Skin epidermis (tissue), 12 donors: ENCODE results near the gene SPRYD4.
A peak's percentile ranks its signal among the peaks of the same experiment; 100 is the strongest.
"Not testable (repeated sequence)": the region's sequence is repeated elsewhere in the genome, so short reads cannot be mapped to it uniquely, and the experiment has no call there.

Experiments
- H3K27ac ChIP-seq, 21 experiments: fragments of 200-600 bp; sonication (generic) in 11 of 21; one replicate each; pipeline ENCODE4 v1.5.0; 2020; ENCODE audit warnings: mild to moderate bottlenecking in 3 of 21, inconsistent platforms in 2 of 21, moderate library complexity in 2 of 21
- H3K4me3 ChIP-seq, 7 experiments: fragments of 200-600 bp; sonication (generic) in 2 of 7; one replicate each; pipeline ENCODE4 v1.5.0; 2020; ENCODE audit warnings: inconsistent platforms in 2 of 7, mild to moderate bottlenecking in 2 of 7, moderate library complexity in 1 of 7

SPRYD4 gene

DNA sequence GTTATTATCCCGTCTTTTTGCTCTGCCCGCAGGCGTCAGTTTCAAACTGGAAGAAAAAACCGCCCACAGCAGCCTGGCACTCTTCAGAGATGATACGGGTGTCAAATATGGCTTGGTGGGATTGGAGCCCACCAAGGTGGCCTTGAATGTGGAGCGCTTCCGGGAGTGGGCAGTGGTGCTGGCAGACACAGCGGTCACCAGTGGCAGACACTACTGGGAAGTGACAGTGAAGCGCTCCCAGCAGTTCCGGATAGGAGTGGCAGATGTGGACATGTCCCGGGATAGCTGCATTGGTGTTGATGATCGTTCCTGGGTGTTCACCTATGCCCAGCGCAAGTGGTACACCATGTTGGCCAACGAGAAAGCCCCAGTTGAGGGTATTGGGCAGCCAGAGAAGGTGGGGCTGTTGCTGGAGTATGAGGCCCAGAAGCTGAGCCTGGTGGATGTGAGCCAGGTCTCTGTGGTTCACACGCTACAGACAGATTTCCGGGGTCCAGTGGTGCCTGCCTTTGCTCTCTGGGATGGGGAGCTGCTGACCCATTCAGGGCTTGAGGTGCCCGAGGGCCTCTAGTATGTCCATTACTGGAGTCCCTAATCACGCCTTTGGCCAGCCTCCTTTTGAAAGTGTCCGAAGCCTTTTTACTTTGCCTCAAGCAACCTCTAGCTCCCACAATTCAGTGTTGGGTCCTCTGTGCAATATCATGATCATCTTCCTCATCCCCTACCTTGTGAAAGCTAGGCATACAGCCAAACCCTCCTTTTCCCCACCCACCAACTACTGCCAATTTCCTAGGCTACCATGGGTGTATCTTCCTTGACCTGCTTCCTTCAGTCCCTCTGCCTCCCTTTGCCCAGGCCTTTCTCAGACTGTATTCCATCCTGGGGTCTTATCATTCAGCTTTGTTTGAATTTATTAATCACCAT, 891 bp downstream of the SPRYD4 start:
- H3K27ac ChIP-seq, result peak overlapping the region; percentile 68 to 97 (median 88)
- H3K4me3 ChIP-seq, result peak overlapping the region; percentile 54 to 91 (median 80)

DNA sequence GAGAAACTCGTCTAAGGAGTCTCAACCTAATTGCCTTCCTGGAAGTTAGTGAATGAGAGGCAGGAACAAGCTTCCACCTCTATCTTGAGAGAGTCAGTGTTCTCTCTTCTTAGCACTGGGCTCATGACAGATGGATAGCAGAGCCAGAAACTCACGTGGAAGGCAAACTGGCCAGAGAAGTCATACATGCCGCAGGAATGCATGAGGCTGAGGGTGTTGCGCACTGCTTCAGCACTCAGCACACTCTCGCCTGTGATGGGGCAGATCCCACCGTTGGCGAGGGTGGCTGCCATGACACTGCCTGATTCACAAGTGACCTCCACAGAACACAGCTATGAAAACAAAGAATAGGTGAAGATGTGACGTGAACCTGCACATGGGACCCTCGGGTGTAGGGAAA, 6.0 kb downstream of the SPRYD4 start:
- no peak overlapping the region for H3K27ac ChIP-seq
- H3K4me3 ChIP-seq, result no peak overlapping the region

DNA sequence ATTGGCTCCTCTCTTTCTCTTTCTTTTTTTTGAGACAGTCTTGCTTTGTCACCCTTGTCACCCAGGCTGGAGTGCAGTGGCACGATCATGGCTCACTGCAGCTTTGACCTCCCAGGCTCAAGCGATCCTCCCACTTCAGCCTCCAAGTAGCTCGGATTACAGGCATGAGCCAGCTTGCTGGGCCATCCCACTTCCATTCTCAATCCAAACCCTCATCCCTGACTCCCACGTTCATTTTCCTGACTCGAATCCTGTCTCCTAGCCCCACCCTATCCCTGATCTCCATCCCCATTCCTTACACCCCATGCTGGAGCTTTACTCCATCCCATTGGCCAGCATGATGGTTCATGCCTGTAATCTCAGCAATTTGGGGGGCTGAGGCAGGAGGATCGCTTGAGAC, 7.8 kb downstream of the SPRYD4 start:
- H3K27ac ChIP-seq, result no peak overlapping the region
- H3K4me3 ChIP-seq, result no peak overlapping the region

DNA sequence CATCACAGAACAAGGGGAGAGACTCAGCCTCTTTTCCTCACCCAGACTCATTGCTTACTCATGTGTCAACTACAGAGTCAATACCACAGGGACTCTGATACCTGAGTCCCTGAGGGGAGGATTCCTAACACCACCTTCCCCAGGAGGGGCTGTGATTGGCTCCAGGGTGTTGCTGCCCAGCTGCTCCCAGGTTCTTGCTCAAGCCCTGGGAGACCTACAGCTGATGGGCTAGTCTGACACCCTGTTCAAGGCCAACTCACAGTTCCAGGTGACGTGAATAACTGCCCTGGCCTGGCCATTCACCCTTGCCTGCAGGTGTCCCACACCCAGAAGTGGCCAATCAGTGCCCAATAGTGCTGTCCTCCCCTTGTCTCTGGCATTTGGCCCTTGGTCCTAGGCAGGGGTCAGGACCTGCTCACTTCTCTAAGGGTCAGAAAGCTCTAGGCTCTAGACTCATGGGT, 8.6 kb downstream of the SPRYD4 start:
- Histone ChIP-seq H3K4me3 (no peak overlapping the region), H3K27ac (no peak overlapping the region)

DNA sequence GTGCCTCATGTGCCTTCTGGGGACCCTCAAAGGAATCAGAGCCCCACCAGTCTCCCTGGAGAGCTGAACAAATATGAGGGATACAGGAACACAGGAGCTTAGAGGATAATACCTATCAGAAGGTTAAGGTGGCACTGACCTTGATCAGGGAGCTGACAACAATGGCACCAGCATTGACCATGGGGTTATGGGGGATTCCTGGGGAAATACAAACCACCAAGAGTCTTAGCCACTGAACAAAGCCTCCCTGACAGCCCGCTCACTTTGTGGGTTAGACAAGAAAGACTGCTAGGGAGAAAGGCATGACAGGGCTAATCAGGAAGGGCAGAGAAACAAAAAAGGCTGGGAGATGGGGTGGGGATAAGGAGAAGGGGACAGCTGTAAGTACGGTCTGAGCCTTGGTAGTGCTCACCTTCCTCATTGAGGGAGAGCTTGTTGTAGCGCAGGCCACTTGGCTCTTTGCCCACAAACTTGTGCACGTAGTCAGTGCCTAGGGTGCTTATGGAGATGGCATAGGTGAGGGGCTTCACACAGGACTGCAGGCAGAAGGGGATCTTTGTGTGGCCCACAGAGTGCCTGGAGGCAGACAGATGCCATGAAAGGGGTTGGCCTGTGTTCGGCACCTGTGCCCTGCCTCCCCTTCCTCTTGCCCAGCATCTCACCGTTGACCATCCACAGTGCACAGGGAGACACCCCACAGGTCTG, 9.3 kb downstream of the SPRYD4 start:
- Histone ChIP-seq H3K27ac (no peak overlapping the region), H3K4me3 (no peak overlapping the region)

DNA sequence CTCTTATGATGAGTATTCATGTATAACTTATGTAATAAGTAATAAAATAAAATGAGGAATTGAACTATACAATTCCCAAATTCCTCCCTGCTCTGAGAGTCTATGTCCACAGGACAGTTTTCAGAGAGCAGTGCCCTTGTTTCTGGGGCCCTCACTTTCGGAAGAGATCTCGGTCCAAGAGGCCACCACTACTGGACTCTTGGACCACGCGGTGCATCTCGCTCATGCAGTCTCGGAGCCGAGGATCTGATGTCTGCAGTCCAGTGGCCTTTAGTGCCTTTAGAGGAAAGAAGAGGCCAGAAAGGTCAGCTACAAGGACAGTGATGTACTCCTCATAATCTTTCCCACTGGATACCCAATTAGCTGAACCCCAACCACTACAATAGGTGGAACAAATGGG, 11.2 kb downstream of the SPRYD4 start:
- H3K4me3 ChIP-seq, result no peak overlapping the region
- H3K27ac ChIP-seq, result no peak overlapping the region

DNA sequence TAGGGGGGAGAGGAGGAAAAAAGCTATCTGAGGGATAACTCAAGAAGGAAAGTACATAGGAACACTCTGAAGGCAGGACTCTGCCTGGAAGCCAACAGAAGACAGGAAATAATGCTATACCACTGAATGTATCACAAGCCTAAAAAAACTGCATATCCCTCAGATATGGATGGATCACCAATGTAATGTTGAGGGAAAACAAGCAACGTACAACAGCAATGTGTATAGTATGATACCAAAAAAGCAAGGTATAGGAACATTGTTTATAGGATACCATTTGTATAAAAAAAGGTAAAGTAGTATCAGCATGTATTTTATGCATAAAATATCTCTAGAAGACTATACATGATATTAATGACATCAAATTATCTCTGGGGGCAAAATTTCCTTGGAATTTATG, 16.2 kb downstream of the SPRYD4 start:
- H3K4me3 ChIP-seq, result no peak overlapping the region
- H3K27ac ChIP-seq, result no peak overlapping the region

DNA sequence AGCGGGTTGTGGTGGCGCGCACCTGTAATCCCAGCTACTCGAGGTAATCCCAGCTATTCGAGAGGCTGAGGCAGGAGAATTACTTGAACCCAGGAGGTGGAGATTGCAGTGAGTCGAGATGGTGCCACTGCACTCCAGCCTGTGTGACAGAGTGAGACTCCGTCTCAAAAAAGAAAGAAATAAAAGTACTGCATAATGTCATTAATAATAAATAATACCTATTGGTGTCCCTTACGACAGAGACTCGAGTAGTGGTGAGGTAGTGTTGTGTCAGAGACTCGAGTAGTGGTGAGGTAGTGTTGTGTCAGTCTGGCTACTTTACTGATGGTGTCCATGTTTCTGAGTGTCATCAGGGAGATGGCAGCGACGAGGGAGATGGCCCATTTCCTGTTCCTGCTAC, 18.3 kb downstream of the SPRYD4 start:
- no peak overlapping the region for H3K4me3 ChIP-seq
- H3K27ac ChIP-seq, result no peak overlapping the region

DNA sequence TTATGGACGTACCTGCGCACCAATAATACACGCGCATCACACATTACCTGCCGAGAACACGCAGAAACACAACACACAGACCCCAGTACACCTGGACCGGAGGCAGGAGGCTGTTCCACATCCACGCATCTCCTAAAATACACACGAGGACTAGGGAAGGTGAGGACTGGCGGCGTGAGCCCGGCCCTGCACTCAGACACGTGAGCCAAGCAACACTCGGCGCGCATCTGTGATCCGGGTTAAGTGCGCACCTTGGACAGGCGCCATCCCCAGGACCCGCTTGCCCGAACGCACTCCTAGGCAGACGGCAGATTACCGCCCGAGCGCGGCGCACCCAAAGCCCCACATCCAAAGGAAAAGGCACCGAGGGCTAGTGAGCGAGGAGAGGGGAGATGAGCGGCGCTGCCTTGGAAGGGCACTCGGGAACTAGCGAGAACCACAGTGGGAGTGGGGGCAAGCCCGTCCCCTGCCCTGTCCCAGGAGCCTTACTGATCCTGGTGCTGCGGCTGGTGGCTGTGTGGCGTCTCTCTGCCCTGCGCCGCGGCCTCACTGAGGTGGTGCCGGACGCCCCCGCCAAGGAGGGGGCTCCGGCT, 19.2 kb downstream of the SPRYD4 start:
- H3K27ac ChIP-seq, result peak overlapping the region in 7 of 21 experiments; percentile 6 to 48 (median 29)
- H3K4me3 ChIP-seq, result peak overlapping the region; percentile 37 to 71 (median 50)

DNA sequence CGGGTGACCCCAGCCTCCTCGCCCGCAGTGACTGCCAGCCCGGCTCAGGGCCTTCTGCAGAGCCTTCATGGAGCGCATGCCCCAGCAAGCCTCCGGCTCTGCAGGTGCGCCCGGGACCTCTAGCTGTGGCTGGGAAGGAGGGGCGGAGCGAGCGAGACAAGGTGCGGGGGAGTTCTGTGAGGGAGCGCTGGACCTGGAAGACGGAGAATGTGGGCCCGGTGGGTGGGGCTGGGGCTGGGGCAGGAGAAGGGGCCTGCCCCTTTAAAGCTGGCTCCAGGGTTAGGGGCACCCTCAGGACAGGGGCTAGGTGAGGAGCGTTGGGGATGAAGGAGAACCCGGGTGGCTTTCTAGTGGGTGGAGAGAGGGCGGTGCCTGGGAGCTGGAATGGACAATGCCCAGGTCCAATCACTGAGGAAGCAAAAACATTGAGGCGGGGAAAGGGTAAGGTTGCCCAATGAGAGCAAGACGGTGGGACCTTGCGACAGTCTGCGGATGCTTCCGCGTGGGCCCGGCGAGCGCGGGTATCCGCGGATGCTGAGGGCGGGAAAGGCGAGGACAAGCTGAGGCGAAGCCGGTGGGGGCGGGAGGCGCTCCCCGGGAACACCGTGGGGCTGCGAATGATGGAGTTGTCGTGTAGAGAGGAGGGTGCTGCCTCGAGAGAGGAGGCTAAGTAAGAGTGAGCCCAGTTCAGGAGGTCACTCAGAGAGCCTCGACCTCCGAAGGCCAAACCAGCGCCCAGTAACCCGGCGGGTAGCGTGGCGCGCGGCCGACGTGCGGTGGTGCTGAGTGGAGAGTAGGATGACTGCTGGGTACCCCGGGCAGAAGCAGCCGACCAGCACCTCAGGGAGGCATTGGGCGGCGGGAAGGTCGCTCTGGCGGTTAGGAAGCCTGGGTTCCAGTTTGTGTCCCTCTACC, 19.9 kb downstream of the SPRYD4 start, which contains the start of gene GLS2:
GLS2 (minus strand) TSS at position 121 of the 915 bp plus-strand sequence; CDS start at position 78, 43 bp downstream.
- H3K4me3 ChIP-seq, result peak within 1 kb of the TSS; percentile 37 to 71 (median 50)
- peak within 1 kb of the TSS in 7 of 21 experiments; percentile 6 to 48 (median 29) for H3K27ac ChIP-seq

DNA sequence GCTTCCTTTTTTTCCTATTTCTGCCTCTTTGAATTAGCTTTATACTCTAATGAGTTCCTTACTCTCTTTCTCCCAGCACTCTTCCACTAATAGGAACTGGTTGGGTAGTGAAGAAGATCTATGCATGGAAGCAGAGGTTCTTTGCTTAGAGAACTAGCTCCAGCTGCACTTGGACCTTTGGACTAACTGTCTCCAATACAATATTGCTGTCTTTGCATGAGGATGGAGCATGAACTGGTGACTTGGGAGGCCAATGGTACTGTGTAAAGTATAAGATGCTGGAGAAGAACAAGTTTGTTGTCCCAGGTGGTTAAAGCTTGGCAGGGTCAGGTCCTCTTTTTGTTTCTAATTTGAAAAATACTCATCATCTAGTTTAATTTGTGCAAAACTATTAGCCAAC, 22.0 kb downstream of the SPRYD4 start:
- Histone ChIP-seq H3K4me3 (no peak overlapping the region), H3K27ac (no peak overlapping the region)

DNA sequence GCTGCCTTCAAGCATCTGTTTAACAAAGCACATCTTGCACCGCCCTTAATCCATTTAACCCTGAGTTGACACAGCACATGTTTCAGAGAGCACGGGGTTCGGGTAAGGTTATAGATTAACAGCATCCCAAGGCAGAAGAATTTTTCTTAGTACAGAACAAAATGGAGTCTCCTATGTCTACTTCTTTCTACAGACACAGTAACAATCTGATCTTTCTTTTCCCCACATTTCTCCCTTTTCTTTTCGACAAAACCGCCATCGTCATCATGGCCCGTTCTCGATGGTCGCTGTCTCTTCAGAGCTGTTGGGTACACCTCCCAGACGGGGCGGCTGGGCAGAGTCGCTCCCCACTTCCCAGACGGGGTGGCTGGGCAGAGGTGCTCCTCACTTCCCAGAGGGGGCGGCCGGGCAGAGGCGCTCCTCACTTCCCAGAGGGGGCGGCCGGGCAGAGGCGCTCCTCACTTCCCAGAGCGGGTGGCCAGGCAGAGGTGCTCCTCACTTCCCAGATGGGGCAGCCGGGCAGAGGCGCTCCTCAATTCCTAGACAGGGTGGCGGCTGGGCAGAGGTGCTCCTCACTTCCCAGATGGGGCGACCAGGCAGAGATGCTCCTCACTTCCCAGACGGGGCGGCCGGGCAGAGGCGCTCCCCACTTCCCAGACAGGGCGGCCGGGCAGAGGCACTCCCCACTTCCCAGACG, 25.2 kb downstream of the SPRYD4 start:
- H3K4me3 ChIP-seq, H3K27ac ChIP-seq: not testable (repeated sequence)

DNA sequence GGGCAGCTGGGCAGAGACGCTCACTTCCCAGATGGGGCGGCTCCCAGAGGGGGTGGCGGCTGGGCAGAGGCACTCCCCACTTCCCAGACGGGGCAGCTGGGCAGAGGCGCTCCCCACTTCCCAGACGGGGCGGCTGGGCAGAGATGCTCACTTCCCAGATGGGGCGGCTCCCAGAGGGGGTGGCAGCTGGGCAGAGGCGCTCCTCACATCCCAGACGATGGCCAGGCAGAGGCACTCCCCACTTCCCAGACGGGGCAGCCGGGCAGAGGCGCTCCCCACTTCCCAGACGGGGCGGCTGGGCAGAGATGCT, 25.7 kb downstream of the SPRYD4 start:
- H3K27ac ChIP-seq, H3K4me3 ChIP-seq: not testable (repeated sequence)

DNA sequence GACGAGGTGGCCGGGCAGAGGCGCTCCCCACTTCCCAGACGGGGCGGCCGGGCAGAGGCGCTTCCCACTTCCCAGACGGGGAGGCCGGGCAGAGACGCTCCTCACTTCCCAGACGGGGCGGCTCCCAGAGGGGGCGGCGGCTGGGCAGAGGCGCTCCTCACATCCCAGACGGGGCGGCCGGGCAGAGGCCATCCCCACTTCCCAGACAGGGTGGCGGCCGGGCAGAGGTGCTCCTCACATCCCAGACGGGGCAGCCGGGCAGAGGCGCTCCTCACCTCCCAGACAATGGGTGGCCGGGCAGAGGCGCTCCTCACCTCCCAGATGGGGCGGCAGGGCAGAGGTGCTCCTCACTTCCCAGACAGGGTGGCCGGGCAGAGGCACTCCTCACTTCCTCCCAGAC, 26.1 kb downstream of the SPRYD4 start:
- H3K27ac ChIP-seq, H3K4me3 ChIP-seq: not testable (repeated sequence)

DNA sequence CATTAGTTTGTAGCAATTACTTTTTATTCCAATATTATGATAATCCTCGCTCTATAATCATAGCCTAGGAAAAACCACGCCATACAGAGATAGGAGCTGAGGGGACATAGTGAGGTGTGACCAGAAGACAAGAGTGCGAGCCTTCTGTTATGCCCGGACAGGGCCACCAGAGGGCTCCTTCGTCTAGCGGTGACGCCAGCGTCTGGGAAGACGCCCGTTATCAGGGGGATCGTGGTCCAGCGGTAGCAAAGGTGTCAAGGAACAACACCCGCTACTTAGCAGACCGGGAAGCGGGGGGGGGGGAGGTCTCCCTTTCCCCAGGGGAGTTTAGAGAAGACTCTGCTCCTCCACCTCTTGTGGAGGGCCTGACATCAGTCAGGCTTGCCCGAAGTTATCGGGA, 28.3 kb downstream of the SPRYD4 start:
- not testable (repeated sequence) for H3K4me3 ChIP-seq, H3K27ac ChIP-seq

DNA sequence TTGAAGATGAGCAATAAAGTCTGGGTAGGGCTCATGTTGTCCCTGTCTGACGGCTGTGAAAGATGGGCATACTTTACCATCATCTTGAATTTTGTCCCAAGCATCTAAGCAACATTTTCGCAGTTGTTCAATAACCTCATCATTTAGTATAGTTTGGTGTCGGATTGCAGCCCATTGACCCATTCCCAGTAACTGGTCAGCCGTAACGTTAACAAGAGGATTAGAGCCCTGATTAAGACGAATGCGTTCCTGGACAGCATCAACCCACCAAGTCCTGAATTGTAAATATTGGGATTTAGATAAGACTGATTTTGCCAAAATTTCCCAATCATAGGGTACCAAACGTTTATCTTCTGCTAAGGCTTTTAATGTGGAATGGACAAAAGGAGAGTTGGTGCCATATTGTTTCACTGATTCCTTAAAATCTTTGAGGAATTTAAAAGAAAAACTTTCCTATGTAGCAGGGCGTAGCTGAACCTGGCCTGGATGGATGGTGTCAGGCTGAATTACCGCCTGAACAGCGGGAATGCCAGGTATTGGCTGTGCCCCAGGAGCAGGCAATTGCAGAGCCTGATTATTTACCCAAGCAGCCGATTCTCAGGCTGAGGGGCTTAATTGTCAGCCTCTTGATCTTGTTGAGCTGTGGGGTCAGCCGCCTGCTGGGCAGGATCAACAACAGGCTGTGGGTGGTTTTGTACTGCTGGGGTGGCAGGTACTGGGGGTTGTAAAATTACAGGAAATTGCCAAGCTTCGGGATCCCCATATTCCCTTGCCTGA, 29.9 kb downstream of the SPRYD4 start:
- not testable (repeated sequence) for H3K27ac ChIP-seq, H3K4me3 ChIP-seq

DNA sequence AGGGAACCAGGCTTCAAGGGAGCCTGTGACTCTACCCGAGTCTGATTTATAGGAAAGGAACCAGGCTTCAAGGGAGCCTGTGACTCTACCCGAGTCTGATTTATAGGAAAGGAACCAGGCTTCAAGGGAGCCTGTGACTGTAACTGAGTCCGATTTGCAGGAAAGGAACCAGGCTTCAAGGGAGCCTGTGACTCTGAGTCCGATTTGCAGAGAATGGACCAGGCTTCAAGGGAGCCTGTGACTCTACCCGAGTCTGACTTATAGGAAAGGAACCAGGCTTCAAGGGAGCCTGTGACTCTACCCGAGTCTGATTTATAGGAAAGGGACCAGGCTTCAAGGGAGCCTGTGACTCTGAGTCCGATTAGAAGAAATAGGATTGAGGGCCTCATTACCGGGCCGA, 31.1 kb downstream of the SPRYD4 start:
- H3K4me3 ChIP-seq, H3K27ac ChIP-seq: not testable (repeated sequence)

DNA sequence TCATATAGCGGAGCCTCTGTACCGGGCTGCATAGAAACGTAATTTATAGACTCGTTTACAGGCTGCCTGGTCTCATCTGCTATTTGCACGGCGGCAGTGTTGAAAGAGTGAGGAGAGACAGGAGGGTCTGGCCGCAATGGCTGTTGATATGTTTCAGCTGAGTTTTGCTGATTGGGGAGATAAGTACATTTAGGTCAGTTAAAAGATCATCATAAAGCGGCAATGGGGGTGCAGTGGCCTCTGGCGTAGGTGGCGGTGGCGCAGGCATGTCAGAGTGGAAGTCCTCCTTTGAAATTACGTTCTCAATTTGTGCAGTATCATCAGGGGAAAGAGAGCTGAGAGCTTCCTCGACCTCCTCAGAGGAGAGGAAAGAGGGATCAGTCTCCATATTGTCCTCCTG, 31.5 kb downstream of the SPRYD4 start:
- not testable (repeated sequence) for H3K27ac ChIP-seq, H3K4me3 ChIP-seq
